Measurements from ENCODE around the gene CYP24A1.

The CYP24A1 gene

GRCh38 chr20:54156981-54157835, 16.6 kb downstream of the CYP24A1 start:
- H3K9me2 ChIP-seq (replicated peaks; ENCODE audit: control insufficient read depth, low read length), result no peaks in the 10 kb centered on the region
- H3K4me1 ChIP-seq (ENCODE audit: control insufficient read depth, low read length), result no peaks in the 10 kb centered on the region
- TF ChIP-seq CTCF (IDR thresholded peaks at IDR 0.05; ENCODE audit: low read depth, low read length, poor library complexity, severe bottlenecking) (no peak), EZH2phosphoT487 (IDR thresholded peaks at IDR 0.05; ENCODE audit: borderline replicate concordance, low read length) (no peak)
- H3K27me3 ChIP-seq (ENCODE audit: control insufficient read depth, low read length), result no peaks in the 10 kb centered on the region
- H3K4me3 ChIP-seq (ENCODE audit: low read length), result no peak overlapping the region
- no peaks in the 10 kb centered on the region for H3K36me3 ChIP-seq (ENCODE audit: control insufficient read depth, low read length)
- no peaks in the 10 kb centered on the region; the same call in 1 of the 2 replicates for H4K20me1 ChIP-seq (ENCODE audit: control insufficient read depth, insufficient read depth, low read depth, low read length)
- no peak overlapping the region for H3K4me2 ChIP-seq (ENCODE audit: low read length)
- no peaks in the 10 kb centered on the region for H3K9me3 ChIP-seq (ENCODE audit: control insufficient read depth, insufficient read depth, low read length)
- no peaks in the 10 kb centered on the region for H3K79me2 ChIP-seq (ENCODE audit: control insufficient read depth, low read length)
- H3K27ac ChIP-seq (ENCODE audit: low read depth, low read length), result no peak overlapping the region
- H3F3A ChIP-seq (ENCODE audit: control insufficient read depth, insufficient read depth), result no peaks in the 10 kb centered on the region

GRCh38 chr20:54156522-54156921, 17.3 kb downstream of the CYP24A1 start:
- H3K4me1 ChIP-seq (ENCODE audit: control insufficient read depth, low read length), result no peaks in the 10 kb centered on the region
- TF ChIP-seq EZH2phosphoT487 (IDR thresholded peaks at IDR 0.05; ENCODE audit: borderline replicate concordance, low read length), result no peak
- TF ChIP-seq CTCF (IDR thresholded peaks at IDR 0.05; ENCODE audit: low read depth, low read length, poor library complexity, severe bottlenecking), result no peak
- no peaks in the 10 kb centered on the region; the same call in 1 of the 2 replicates for H4K20me1 ChIP-seq (ENCODE audit: control insufficient read depth, insufficient read depth, low read depth, low read length)
- H3K27me3 ChIP-seq (ENCODE audit: control insufficient read depth, low read length), result no peaks in the 10 kb centered on the region
- H3K36me3 ChIP-seq (ENCODE audit: control insufficient read depth, low read length), result no peaks in the 10 kb centered on the region
- no peak overlapping the region for H3K27ac ChIP-seq (ENCODE audit: low read depth, low read length)
- H3K9me2 ChIP-seq (replicated peaks; ENCODE audit: control insufficient read depth, low read length), result no peaks in the 10 kb centered on the region
- H3K9me3 ChIP-seq (ENCODE audit: control insufficient read depth, insufficient read depth, low read length), result no peaks in the 10 kb centered on the region
- H3K4me2 ChIP-seq (ENCODE audit: low read length), result no peak overlapping the region
- H3K4me3 ChIP-seq (ENCODE audit: low read length), result no peak overlapping the region
- no peaks in the 10 kb centered on the region for H3K79me2 ChIP-seq (ENCODE audit: control insufficient read depth, low read length)
- H3F3A ChIP-seq (ENCODE audit: control insufficient read depth, insufficient read depth), result no peaks in the 10 kb centered on the region

DNA sequence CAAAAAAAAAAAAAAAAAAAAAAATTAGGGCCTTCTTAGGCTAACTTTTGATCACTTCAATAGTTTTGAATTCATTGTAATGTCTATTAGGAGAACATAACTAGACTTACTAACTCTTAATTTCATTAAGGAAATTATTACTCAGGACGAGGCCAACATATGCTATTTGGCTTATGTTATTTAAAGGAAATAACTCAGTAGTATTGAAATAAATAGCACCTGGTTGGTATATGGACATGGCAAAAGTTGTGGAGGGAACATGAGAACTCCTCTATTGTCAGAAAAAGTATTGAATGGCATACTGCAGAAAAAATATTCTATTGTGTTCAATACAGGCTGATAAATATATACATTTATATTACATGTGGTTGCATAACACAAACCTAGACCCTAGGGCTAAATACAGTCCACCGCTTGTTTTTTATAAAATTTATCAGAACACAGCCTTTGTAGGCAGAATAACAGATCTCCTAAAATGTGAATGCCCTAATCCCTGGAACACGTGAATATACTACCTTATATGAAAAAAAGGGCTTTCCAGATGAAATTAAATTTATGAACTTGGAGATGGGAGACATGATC, 18.0 kb downstream of the CYP24A1 start:
- Histone ChIP-seq H3K4me3 (ENCODE audit: low read length) (no peak overlapping the region), H3K4me1 (ENCODE audit: control insufficient read depth, low read length) (no peaks in the 10 kb centered on the region), H3K9me2 (replicated peaks; ENCODE audit: control insufficient read depth, low read length) (no peaks in the 10 kb centered on the region), H3K79me2 (ENCODE audit: control insufficient read depth, low read length) (no peaks in the 10 kb centered on the region), H3K36me3 (ENCODE audit: control insufficient read depth, low read length) (no peaks in the 10 kb centered on the region), H3F3A (ENCODE audit: control insufficient read depth, insufficient read depth) (no peaks in the 10 kb centered on the region), H3K9me3 (ENCODE audit: control insufficient read depth, insufficient read depth, low read length) (no peaks in the 10 kb centered on the region), H3K4me2 (ENCODE audit: low read length) (no peak overlapping the region), H4K20me1 (ENCODE audit: control insufficient read depth, insufficient read depth, low read depth, low read length) (no peaks in the 10 kb centered on the region; the same call in 1 of the 2 replicates), H3K27ac (ENCODE audit: low read depth, low read length) (no peak overlapping the region), H3K27me3 (ENCODE audit: control insufficient read depth, low read length) (no peaks in the 10 kb centered on the region)
- TF ChIP-seq EZH2phosphoT487 (IDR thresholded peaks at IDR 0.05; ENCODE audit: borderline replicate concordance, low read length) (no peak), CTCF (IDR thresholded peaks at IDR 0.05; ENCODE audit: low read depth, low read length, poor library complexity, severe bottlenecking) (no peak)
